ENCODE measurements around the gene CLASP1. TPM values are rescaled to one million over a fixed set of nuclear protein-coding genes. Genes with fewer than 3 reads are reported as not detected.
A peak's percentile ranks its signal among the peaks of the same experiment; 100 is the strongest.
"Not testable (repeated sequence)": the region's sequence is repeated elsewhere in the genome, so short reads cannot be mapped to it uniquely, and the experiment has no call there.

The CLASP1 gene
- total RNA-seq, 1 experiment from 2014 or later: 26.1 TPM

- DNase-seq (ENCODE audit: low read depth): peak; percentile 30
Measured at GRCh38 chr2:121617042-121617599, 32.1 kb downstream of the CLASP1 start.

DNA sequence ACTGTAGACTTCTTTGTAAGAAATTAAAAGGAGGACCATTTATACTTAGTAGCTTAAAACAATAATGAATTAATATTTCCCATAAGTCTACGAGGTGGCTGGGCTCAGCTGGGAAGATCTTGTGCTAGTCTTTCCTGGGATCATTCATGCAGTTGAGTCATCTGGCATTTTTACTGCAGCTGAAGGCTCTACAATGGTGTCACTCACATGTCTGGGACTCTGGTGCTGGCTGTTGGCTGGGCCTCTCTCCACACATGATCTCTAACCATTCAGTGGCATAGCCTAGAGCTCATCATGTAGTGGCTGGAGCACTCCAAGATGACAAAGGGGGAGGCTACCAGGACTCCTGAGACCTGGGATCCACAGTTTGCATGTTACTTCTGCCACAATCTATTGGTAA lies 35.5 kb downstream of the CLASP1 start:
- no peak for DNase-seq (ENCODE audit: low read depth)

GRCh38 chr2:121613152-121613551 lies 36.1 kb downstream of the CLASP1 start:
- no peak for DNase-seq (ENCODE audit: low read depth)

GRCh38 chr2:121611730-121612705 lies 37.2 kb downstream of the CLASP1 start:
- DNase-seq (ENCODE audit: low read depth): no peak

DNA sequence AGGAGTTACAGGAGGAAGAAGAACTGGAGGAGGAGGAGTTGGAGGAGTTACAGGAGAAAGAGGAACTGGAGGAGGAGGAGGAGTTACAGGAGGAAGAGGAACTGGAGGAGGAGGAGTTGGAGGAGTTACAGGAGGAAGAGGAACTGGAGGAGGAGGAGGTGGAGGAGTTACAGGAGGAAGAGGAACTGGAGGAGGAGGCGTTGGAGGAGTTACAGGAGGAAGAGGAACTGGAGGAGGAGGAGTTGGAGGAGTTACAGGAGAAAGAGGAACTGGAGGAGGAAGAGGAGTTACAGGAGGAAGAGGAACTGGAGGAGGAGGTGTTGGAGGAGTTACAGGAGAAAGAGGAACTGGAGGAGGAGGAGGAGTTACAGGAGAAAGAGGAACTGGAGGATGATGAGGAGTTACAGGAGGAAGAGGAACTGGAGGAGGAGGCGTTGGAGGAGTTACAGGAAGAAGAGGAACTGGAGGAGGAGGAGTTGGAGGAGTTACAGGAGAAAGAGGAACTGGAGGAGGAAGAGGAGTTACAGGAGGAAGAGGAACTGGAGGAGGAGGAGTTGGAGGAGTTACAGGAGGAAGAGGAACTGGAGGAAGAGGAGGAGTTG lies 38.1 kb downstream of the CLASP1 start:
- not testable (repeated sequence) for DNase-seq (ENCODE audit: low read depth)

GRCh38 chr2:121610487-121610874 lies 38.8 kb downstream of the CLASP1 start:
- not testable (repeated sequence) for DNase-seq (ENCODE audit: low read depth)

DNA sequence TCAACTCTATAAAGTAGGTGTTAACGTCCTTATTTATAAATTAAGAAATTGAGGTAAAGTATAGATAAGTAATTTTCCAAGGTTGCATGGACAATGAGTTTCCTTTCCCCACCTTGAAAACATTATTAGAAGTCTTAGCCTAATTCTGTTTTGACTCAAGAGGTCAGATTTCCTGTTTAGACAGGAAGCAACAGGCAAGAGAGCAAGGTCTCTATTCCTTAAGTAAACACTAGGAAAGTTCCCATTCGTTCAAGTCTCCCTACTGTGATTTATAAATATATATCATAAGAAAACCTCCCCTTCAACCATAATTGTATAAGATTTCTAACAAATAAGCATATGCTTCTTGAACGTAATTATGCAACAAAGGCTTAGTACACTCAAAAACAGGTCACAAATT lies 40.3 kb downstream of the CLASP1 start:
- DNase-seq (ENCODE audit: low read depth): no peak

- no peak for DNase-seq (ENCODE audit: low read depth)
Measured at GRCh38 chr2:121608367-121608766, 40.9 kb downstream of the CLASP1 start.

GRCh38 chr2:121605820-121606733 lies 43.2 kb downstream of the CLASP1 start:
- no peak for DNase-seq (ENCODE audit: low read depth)

- DNase-seq (ENCODE audit: low read depth): no peak
Measured at GRCh38 chr2:121603185-121603584, 46.1 kb downstream of the CLASP1 start.

DNA sequence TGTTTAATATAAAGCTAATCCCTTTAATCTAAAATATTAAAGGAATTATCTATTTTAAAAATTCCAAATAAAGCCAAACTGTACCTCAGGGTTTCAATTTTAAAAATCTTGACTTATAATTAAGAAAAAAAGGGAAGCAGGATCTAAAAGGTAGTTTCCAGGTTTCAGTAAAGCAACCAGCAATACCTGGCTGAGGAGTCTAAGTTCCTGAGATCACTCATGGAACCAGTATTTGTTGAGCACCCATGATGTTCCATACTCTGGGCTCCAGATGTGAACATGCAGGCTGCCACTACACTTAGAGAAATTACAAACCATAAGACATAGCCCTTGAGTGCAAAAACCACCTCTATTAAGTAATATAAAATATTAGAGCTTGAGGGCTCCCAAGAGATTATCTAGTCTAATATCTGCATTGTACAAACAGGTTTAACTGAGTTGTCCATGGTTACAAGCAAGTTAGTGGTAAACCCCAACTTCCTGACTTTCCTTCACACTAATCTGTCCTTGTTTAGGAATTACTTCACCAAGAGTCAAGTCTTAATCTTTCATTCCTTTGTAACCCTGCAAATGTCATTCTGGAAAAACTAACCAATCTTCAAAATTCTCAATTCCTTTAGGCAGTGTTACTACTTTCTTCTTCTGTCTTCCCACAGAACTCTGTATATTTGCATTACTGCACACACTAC lies 49.2 kb downstream of the CLASP1 start:
- DNase-seq (ENCODE audit: low read depth): no peak

DNA sequence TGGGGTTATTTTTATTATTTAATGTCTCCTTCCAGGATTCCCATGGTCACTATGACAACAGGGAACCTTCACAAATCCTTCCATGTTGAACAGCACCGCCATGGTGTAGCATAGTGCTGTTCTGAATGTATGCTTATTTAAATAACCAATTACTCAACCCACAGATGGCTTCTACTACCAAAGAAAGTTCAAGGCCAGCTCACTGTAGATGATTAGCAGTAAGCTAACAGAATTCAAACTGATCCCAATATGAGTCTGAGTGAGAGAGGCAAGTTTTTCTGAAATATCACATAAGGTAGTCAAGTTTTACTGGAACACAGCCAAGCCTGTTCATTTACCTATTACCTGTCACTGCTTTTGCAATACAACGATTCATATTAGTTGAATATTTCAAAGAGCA lies 51.2 kb downstream of the CLASP1 start:
- no peak for DNase-seq (ENCODE audit: low read depth)

DNA sequence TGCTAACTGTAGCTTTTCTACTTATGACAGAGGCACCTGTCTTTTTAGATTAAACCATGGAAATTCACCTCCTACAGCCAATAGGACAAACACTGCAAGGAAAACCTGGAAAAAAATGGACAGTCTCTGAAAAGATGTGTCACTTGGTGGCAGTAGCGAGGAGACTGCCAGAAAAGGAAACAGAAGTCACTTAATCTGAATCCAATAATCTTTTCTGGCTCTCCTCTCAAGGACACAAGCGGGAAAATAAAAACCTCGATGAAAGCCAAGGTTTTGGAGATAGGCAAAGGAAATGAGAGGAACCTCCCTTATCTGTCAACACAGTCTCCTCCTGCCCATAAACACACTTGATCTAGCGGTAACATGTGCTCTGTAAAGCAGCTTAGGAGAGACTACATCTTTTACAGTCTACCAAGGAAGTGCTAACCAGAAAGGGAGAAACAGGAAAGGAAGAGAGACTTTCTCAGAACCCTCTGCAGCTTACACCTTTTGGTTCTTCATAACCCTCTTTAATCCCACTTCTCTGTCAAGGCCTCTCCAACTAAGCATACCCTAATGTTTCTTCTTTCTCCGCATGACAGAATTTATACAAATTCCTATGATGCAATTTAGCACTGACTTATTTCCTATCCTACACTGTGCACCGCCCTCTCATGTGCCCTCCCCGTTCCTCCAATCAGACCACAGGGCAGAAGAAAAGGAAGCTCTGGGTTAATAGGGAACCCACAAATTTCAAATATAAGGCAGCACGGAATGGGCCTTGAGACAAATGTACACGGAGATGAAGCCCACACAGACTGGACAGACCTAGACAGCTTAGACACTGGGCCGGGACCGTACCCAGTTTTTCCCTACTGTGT lies 52.8 kb downstream of the CLASP1 start:
- DNase-seq (ENCODE audit: low read depth): peak; percentile 58

DNA sequence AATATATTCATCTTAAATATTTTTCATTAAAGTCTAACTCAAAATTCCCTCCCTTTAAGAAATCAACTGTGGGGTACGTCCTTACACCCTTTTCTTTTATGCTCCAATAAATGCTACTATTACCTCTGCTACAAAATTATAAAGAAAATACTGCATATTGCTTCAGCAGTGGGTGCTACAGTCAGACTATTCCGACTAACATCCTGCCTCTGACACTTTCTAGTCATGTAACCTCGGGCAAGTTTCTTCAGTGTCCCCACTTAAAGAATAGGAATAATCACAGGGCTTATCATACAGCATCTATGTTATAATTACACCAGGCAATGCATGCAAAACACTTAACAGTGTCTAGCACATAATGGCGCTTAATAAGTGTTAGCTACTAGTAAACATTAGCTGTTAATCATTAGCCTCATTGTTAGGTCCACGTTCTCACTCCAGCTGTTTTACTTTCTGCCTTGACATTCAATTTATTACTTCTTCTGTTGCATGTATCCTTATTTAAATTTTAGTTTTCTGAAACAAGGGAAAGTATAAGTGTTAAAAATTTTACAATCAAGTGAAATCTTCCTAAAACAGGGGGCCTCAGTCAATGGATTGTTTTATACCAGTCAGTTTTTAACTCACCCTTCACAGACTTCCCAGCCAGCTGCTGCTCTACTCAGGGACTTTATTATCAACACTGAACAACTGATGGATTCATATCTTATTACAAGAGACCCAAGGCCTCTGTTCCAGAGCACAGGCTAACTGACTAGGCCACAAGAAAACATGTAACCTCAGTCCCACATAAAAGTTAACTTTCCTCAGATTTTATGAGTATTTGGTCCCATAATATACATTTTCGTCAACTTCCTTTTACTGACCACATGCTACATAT lies 54.0 kb downstream of the CLASP1 start:
- no peak for DNase-seq (ENCODE audit: low read depth)

DNA sequence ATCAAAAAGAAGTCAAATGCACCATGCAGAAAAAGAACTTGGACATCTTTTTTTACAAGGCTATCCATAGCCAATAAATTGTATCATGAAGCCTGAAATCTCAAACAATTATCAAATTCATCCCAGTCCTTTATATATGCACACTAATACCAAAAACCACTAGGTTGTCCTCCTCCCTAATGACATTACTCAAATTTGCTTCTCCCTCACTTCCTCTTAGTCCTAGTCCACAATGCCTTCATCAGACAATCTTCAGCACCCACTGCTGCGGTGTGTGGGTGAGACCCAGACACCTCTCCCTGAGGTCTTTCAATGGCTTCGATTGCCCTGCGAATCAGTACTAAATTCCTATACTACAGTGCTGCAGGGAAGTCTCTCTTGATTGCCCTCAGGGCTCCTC lies 58.1 kb downstream of the CLASP1 start:
- no peak for DNase-seq (ENCODE audit: low read depth)

GRCh38 chr2:121588357-121588756 lies 60.9 kb downstream of the CLASP1 start:
- no peak for DNase-seq (ENCODE audit: low read depth)

GRCh38 chr2:121587131-121587530 lies 62.1 kb downstream of the CLASP1 start:
- DNase-seq (ENCODE audit: low read depth): no peak

- DNase-seq (ENCODE audit: low read depth): no peak
Measured at GRCh38 chr2:121584741-121585140, 64.5 kb downstream of the CLASP1 start.

DNA sequence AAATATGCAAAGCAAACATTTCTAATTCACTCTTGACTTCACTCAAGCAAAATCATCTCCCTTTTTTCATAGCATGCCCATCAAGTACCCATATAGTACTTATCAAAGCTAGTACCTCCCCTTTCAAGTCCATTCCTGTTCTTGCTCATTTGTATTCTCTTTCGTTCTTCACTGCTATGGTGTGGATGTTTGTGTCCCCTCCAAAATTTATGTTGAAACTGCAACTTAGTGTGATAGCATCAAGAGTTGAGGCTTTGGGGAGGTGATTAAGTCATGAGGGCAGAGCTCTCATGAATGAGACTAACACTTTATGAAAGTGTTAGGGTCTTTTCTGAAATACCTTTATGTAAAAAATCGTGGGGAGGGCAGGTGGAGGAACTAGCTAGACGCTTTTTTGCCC lies 65.7 kb downstream of the CLASP1 start:
- DNase-seq (ENCODE audit: low read depth): no peak
